ENCODE results near the gene RNF220.
A peak's percentile ranks its signal among the peaks of the same experiment; 100 is the strongest.
"Not testable (repeated sequence)": the region's sequence is repeated elsewhere in the genome, so short reads cannot be mapped to it uniquely, and the experiment has no call there.

Gene RNF220

GRCh38 chr1:44497422-44498170 lies 92.5 kb downstream of the RNF220 start:
- no peak for DNase-seq

DNA sequence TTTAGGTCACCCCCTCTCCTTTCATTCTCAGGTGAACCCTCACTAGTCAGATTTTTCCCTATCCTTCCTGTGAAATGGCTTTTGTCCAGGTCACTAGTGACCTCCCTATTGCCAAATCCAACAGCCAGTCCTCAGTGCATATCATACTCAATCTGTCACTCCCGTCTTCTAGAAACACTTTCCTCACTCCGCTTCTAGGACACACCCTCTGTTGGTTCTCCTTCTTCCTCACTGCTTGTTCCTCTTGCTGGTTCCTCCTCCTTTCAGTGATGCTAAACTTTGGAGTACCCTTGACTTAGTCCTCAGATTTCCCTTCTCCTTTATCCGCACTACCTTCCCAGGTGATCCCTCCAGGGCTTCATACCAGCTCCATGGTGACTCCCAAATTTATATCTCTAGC lies 94.3 kb downstream of the RNF220 start:
- no peak for DNase-seq

GRCh38 chr1:44500181-44501046 lies 95.4 kb downstream of the RNF220 start:
- no peak for DNase-seq

DNA sequence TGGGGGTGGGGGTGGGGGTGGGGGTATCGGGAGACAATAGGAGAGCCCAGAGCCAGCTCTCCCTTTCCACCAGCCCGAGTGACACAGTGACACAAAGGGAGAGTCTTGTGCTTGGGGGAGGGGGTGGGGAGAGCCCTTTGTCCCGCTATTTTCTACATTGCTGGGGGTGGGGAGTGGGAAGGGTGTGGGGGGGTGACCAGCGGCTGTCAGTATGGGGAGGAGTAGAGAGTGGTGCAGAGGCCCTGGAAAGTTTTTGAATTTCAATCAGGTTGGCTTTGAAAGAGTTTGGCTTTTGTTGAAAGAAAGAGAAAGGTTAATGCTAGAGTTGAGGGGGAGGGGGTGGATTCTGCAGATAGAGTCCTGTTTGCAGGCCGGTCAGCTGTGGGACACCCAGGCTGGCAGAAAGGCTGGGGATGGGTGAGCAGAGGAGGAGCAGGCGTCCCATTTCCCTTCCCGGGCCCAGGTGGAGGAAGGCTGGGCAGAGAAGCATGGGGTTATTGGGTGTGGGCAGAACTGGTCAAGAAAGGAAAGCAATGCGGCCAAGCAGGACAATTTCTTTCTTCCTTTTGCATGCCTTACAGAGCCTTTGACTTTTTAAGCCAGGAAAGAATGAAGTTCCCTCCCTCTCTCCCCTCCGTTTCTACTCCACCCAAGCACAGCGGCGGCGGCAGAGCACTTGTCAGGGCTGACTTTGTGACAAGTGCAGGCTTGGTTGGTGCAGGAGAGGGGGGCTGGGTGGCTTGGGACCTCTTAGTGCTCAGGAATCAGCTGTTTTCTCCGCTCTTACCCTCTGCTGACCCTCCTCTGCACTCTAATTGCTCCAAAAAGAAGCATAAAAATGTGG lies 96.2 kb downstream of the RNF220 start:
- DNase-seq = peak; percentile 47

DNA sequence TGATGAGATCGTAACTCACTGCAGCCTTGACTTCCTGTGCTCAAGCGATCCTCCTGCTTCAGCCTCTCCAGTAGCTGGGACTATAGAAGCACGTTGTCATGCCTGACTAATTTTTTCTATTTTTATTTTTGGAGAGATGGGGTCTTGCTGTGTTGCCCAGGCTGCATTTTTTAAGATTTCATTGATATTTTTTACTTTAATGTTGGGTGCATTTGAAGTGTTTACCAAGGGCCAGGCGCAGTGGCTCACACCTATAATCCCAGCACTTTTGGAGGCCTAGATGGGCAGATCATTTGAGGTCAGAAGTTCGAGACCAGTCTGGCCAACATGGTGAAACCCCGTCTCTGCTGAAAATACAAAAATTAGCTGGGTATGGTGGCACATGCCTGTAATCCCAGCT lies 97.8 kb downstream of the RNF220 start:
- not testable (repeated sequence) for DNase-seq

GRCh38 chr1:44503625-44504024 lies 98.6 kb downstream of the RNF220 start:
- DNase-seq = no peak

DNA sequence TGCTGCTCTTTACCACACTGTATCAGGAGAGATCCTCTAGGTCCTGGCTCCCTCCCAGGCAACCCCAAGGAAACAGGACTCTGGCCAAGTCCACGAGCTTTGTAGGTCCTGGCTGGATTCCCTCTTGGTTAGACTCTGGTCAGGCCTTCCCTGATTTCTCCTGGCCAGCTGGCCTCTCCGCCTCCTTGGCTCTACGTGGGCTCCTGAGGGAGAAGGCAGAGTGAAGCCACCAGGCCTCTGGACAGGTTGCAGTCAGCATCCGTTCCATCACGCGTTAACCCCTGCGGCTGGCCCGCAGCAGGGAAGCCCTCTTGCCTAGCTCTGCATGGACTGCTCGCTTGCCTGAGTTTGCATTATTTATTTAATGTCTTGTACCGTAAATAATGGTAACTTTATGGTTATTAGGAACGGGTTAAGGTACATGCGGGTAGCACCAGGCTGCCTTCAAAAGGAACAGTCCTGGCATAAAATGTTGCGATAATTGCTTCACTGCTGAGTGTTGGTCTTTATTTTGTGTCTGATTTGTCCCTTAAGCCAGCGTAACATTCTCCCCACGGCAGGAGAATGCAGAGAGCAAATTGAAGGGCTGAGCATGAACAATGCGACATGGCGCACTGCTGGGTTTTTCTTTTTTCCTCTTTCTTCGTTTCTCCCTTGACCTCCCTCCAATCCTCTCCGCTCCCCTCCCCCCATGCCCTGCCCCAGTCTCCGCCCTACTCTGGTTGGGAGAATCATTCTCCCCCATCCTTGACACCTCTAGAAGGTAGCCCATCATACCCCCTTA lies 100.3 kb downstream of the RNF220 start:
- no peak for DNase-seq

DNA sequence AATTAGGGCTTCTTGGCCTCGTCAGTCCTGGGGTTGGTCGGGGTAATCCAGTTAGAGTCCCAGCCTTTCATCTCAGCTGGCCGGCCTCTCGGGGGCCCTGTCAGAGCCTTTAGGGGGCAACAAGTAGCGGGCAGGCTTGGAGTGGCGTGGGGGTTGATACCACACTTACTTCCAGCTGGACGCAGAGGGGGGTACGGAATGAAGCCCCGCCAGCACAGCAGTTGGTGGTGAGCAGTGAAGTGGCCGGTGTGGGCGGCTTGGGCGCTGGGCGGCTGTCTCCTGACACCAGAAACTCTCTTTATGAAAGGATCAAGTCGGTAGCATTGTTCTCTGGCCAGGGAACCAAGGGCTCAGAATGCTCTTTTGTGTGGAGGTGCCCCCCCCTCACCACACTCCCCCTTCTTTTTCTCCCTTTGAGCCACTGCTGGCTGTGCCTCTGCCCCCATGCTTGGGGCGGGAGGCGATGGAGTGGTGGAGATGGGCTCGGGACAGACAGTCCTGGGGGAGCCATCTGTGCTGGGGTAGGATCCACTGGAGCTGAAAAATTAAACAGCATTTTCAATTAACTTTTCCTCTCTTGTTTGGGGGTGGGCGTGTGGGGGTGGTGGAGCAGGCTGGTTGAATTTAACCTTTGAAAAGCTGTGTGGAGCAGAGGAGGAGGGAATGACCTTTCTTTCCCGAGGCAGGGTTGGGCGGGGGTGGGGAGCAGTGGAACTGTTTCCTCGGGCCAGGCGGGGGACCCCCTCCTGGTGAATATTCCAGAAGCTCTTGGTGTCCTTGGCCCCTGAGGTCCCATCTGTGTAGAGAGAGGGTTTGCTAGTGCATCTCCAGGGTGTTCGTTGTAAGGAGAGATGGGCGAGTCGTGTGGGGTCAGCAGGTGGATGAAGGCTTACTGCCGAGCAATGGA lies 102.7 kb downstream of the RNF220 start:
- DNase-seq = no peak

DNA sequence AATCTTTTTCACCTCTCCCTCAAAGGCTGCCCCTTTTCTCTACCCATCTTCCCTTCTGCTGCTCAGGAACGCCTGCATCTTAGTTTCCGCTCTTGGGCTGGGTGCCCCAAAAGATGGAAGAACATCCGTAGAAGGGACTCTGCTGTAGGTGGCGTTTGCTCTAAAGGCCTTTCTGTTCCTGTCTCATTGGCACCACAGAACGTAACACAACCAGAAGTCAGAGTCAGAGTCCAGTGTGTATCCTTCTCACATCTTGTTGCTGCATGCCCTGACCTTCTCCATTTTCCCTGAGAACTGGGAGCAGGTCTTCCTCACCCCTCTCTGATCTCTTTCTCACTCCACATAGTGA lies 103.3 kb downstream of the RNF220 start:
- no peak for DNase-seq

DNA sequence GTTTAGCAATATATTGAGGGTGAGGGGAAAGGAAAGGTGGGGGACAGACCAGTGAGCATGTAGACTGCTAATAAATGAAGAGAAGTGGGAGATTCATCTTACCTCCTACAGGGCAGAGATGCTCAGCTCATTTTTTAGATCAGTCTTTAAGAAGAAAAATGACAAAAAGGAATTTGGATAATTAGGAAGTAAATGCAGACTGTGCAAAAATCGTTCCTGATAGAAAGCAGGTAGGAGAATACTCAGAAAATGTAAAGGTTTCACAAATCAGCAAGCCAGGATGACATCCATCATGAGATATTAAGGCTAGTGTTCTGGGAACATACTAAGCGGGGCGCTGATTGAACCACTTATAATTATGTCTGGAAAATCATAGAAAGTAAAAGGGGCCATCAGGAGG lies 106.3 kb downstream of the RNF220 start:
- DNase-seq = no peak

GRCh38 chr1:44511769-44512168 lies 106.7 kb downstream of the RNF220 start:
- DNase-seq = no peak

- DNase-seq = no peak
These were observed 107.3 kb downstream of the RNF220 start for GRCh38 chr1:44512313-44512885.

GRCh38 chr1:44513111-44513510 lies 108.1 kb downstream of the RNF220 start:
- DNase-seq = no peak

GRCh38 chr1:44514673-44515072 lies 109.6 kb downstream of the RNF220 start:
- DNase-seq = no peak

DNA sequence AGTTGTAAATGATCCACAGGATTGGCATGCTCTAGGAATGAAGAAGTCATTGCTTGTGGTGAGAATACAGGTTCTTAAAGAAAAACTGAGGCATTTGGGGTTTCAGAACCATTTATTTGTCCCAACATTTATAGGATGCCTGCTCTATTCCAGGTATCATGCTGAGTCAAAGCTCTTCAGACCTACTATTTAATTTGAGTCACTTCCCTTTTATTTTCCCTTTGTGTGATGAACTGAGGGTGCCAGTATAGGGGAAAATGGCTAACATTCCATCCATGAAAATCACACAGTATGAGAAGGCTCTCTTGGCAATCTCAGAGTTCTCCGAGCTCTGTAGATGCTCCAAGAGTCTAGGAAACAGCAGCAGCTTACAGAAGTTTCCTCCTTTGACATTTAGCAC lies 110.4 kb downstream of the RNF220 start:
- DNase-seq = no peak

GRCh38 chr1:44519035-44519676 lies 114.1 kb downstream of the RNF220 start:
- no peak for DNase-seq

DNA sequence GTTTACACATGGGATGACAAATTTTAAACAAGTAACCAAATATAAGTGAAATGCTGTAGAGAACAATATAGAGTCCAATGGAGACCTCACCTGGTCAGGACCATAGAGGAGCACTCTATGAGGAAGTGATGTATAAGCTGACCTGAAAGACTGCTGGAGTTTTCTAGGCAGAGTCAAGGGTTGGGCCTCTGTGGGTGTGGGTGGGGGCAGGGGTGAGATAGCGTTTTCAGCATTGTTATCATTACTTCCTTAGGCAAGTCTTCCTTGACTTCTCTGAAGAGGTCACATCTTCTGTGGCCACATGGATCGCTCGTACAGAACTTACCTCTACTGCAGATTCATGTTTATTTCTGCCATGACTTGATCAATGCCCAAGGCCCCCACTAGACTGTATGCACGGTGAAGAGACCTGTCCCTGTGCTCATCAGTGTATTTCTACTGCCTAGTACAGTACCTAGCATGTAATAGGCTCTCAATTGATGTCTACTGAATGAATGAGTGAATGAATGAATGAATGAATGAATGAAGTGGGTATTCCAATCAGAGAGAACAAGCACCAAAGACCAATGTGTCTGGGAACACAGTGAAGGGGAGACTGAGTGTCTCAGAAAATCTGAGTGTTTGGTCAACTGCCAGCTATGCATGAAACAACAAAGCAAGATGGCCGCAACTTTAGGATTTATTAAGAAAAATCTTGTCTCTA lies 116.5 kb downstream of the RNF220 start:
- no peak for DNase-seq

- DNase-seq = no peak
These were observed 118.8 kb downstream of the RNF220 start for GRCh38 chr1:44523593-44524591.

Measured in femur (tissue), 1 donor.